PC-9 (cell line): ENCODE data around the gene DNAJC11.

Experiments used
- EZH2 ChIP-seq: fragments of 200-600 bp; sonication (generic); IDR thresholded peaks from 2 replicates; pipeline ENCODE4 v1.8.0; 2017; ENCODE audit warnings: antibody characterized with exemption, low read depth
- TF ChIP-seq, protein P1 (sequence below): fragments of 200-600 bp; sonication (generic); conservative IDR thresholded peaks from 2 replicates; pipeline ENCODE4 v1.6.1; 2017; ENCODE audit warnings: mixed run types, antibody characterized with exemption, mild to moderate bottlenecking, moderate library complexity

DNA sequence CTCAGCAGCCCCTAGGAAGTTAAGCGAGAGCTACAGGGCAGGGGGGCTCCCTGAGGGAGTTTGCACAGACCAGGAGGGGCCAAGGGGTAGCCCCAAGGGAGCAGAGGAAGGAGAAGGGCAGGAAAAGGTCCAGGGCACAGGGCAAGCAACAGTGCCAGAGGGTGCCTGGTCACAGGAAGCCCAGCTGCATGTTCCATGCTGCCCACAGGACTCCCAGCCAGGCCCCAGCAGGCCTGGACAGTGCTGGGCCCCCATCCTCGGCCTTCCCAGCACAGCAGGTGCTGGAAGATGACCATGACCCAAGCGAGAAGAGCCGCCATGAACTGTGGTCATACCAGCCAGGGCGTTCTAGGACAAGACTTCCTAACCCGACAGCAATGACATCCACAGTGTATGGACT is 110.0 kb downstream of the DNAJC11 start:
- no peak for TF ChIP-seq EZH2
- TF ChIP-seq, protein P1, sequence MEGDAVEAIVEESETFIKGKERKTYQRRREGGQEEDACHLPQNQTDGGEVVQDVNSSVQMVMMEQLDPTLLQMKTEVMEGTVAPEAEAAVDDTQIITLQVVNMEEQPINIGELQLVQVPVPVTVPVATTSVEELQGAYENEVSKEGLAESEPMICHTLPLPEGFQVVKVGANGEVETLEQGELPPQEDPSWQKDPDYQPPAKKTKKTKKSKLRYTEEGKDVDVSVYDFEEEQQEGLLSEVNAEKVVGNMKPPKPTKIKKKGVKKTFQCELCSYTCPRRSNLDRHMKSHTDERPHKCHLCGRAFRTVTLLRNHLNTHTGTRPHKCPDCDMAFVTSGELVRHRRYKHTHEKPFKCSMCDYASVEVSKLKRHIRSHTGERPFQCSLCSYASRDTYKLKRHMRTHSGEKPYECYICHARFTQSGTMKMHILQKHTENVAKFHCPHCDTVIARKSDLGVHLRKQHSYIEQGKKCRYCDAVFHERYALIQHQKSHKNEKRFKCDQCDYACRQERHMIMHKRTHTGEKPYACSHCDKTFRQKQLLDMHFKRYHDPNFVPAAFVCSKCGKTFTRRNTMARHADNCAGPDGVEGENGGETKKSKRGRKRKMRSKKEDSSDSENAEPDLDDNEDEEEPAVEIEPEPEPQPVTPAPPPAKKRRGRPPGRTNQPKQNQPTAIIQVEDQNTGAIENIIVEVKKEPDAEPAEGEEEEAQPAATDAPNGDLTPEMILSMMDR: no peak
